ENCODE data around the gene TNNI3.

TNNI3 gene

GRCh38 chr19:55146078-55146704, 11.3 kb downstream of the TNNI3 start:
- DNase-seq = no peak

- DNase-seq = no peak
Measured at GRCh38 chr19:55145232-55145631, 12.3 kb downstream of the TNNI3 start.

- DNase-seq = no peak
Measured at GRCh38 chr19:55141696-55142095, 15.8 kb downstream of the TNNI3 start.

GRCh38 chr19:55137915-55138314, 19.6 kb downstream of the TNNI3 start:
- no peak for DNase-seq

- no peak for DNase-seq
Measured at GRCh38 chr19:55136399-55137102, 21.0 kb downstream of the TNNI3 start.

GRCh38 chr19:55134736-55135135, 22.8 kb downstream of the TNNI3 start:
- no peak for DNase-seq

- no peak for DNase-seq
Measured at GRCh38 chr19:55133639-55134444, 23.7 kb downstream of the TNNI3 start.

- DNase-seq = no peak
Measured at GRCh38 chr19:55132453-55133129, 24.9 kb downstream of the TNNI3 start.

GRCh38 chr19:55131421-55131820, 26.1 kb downstream of the TNNI3 start:
- DNase-seq = no peak

GRCh38 chr19:55119053-55119452, 38.5 kb downstream of the TNNI3 start:
- DNase-seq = no peak

GRCh38 chr19:55118401-55118991, 39.0 kb downstream of the TNNI3 start:
- no peak for DNase-seq

- DNase-seq = peak; percentile 98
Measured at GRCh38 chr19:55117663-55118391, 39.7 kb downstream of the TNNI3 start.

- no peak for DNase-seq
Measured at GRCh38 chr19:55116859-55117662, 40.5 kb downstream of the TNNI3 start, which contains the start of gene PPP1R12C. PPP1R12C (minus strand) TSS chr19:55117637; CDS start chr19:55117543, 94 bp downstream.

GRCh38 chr19:55116232-55116858, 41.2 kb downstream of the TNNI3 start:
- DNase-seq = peak; percentile 68

GRCh38 chr19:55115446-55116065, 42.0 kb downstream of the TNNI3 start:
- DNase-seq = no peak

GRCh38 chr19:55114566-55115145, 42.9 kb downstream of the TNNI3 start:
- DNase-seq = no peak

- DNase-seq = no peak
Measured at GRCh38 chr19:55113570-55114039, 43.9 kb downstream of the TNNI3 start.

GRCh38 chr19:55112777-55113569, 44.6 kb downstream of the TNNI3 start:
- no peak for DNase-seq
